ENCODE data around the gene TMEM260. TPM values are rescaled to one million over a fixed set of nuclear protein-coding genes. Genes with fewer than 3 reads are reported as not detected.
"Not testable (repeated sequence)": the region's sequence is repeated elsewhere in the genome, so short reads cannot be mapped to it uniquely, and the experiment has no call there.

TMEM260 gene
- total and polyA plus RNA-seq, 2 donors (not counting 1 experiment from before 2014, with no cell fraction given): 14.3 to 19.3 TPM

DNA sequence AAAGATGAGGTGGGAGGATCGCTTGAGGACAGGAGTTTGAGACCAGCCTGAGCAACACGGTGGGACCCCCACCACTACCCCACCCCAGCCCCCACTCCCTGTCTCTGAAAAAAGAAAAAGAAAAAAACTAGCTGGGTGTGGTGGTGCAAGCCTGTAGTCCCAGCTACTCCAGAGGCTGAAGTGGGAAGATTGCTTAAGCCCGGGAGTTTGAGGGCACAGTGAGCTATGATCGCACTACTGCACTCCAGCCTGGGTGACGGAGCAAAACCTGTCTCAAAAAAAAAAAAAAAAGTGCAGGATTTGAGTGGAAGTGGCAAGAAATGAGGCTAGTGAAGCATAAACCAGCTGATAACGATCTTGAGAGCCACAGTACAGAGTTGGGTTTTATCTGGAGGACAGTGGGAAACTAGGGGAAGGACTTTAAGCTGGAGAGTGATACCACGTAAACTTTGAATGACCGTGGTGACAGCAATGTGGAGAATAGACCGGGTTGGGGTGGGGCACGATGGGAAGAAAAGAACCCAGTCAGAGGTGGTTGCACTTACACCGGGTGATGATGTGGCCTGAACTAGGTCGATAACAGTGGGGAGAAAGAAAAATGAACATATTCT, 85.3 kb downstream of the TMEM260 start:
- Histone ChIP-seq H3K4me2 (ENCODE audit: extremely low read depth, insufficient read depth, low read length) (no peak overlapping the region), H3K4me1 (ENCODE audit: control insufficient read depth, extremely low read depth, insufficient read depth, low read length) (no peaks in the 10 kb centered on the region), H3K9me3 (ENCODE audit: control insufficient read depth, insufficient read depth, low read depth, low read length) (no peaks in the 10 kb centered on the region), H3K79me2 (ENCODE audit: control insufficient read depth, insufficient read depth, low read length) (no peaks in the 10 kb centered on the region), H2AFZ (ENCODE audit: low read length) (no peak overlapping the region), H3K4me3 (replicated peaks in 1 of 4; ENCODE audit: control extremely low read depth in 1 of 4, insufficient read depth in 1 of 4, low read depth in 3 of 4, low read length in 4 of 4) (no peak overlapping the region), H3K36me3 (ENCODE audit: control insufficient read depth, insufficient read depth, low read length) (no peaks in the 10 kb centered on the region), H4K20me1 (ENCODE audit: control insufficient read depth, extremely low read depth, insufficient read depth, low read length) (no peaks in the 10 kb centered on the region), H3K27me3 (ENCODE audit: control insufficient read depth, insufficient read depth, low read length) (no peaks in the 10 kb centered on the region), H3K9ac (ENCODE audit: insufficient read depth, low read length) (no peak overlapping the region), H3K27ac (ENCODE audit: insufficient read depth, low read length) (no peak overlapping the region)
- TF ChIP-seq EZH2 (IDR thresholded peaks at IDR 0.05; ENCODE audit: low read length, missing control alignments): no peak
- TF ChIP-seq, protein P1, sequence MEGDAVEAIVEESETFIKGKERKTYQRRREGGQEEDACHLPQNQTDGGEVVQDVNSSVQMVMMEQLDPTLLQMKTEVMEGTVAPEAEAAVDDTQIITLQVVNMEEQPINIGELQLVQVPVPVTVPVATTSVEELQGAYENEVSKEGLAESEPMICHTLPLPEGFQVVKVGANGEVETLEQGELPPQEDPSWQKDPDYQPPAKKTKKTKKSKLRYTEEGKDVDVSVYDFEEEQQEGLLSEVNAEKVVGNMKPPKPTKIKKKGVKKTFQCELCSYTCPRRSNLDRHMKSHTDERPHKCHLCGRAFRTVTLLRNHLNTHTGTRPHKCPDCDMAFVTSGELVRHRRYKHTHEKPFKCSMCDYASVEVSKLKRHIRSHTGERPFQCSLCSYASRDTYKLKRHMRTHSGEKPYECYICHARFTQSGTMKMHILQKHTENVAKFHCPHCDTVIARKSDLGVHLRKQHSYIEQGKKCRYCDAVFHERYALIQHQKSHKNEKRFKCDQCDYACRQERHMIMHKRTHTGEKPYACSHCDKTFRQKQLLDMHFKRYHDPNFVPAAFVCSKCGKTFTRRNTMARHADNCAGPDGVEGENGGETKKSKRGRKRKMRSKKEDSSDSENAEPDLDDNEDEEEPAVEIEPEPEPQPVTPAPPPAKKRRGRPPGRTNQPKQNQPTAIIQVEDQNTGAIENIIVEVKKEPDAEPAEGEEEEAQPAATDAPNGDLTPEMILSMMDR (conservative IDR thresholded peaks at IDR 0.05 in 1 of 2, IDR thresholded peaks at IDR 0.05 in 1 of 2; ENCODE audit: low read depth in 1 of 2, low read length in 2 of 2): no peak
- DNase-seq (ENCODE audit: low read depth in 2 of 2): no peak

DNA sequence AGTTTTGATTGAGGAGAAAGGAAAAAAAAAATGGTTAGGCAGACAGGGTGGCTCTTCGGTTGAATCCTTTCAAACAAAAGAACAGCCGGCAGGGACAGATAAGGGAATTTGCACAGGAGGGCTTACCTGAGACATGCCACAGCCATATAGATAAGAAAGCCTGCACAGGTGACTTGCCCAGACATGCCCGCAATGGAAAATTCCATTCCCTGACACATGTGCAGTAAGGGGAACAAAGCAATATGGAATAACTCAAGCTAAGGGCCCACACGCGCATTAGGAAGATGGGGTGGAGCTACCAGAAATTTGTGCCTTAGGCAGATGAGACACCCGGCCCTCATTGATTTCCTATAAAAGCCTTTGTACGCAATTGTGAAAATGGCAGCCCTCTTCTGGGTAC, 86.7 kb downstream of the TMEM260 start:
- Histone ChIP-seq H3K4me1 (ENCODE audit: control insufficient read depth, extremely low read depth, insufficient read depth, low read length) (no peaks in the 10 kb centered on the region), H3K4me2 (ENCODE audit: extremely low read depth, insufficient read depth, low read length) (no peak overlapping the region), H3K4me3 (replicated peaks in 1 of 4; ENCODE audit: control extremely low read depth in 1 of 4, insufficient read depth in 1 of 4, low read depth in 3 of 4, low read length in 4 of 4) (no peak overlapping the region)

DNA sequence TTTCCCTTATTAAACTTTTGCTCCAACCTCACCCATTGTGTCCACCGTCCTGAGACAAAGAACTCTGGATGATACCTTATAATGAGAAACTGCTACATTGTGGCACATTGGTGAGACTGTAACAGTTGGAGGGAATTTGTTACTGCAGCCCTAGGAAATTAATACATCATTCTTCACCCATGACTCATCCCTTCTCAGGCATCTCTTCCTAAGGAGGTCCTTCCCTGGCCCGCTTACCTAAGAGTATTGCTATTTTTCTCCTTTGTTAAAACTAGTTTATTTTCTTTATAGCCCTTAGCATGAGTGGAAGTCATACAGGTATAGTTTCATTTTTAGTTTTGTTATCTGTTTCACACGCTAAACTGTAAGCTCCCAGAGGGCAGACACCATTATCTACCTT, 87.1 kb downstream of the TMEM260 start:
- TF ChIP-seq EZH2 (IDR thresholded peaks at IDR 0.05; ENCODE audit: low read length, missing control alignments): no peak
- TF ChIP-seq, protein P1 (conservative IDR thresholded peaks at IDR 0.05 in 1 of 2, IDR thresholded peaks at IDR 0.05 in 1 of 2; ENCODE audit: low read depth in 1 of 2, low read length in 2 of 2): no peak
- no peaks in the 10 kb centered on the region for H3K79me2 ChIP-seq (ENCODE audit: control insufficient read depth, insufficient read depth, low read length)
- no peaks in the 10 kb centered on the region for H3K27me3 ChIP-seq (ENCODE audit: control insufficient read depth, insufficient read depth, low read length)
- no peak overlapping the region for H3K27ac ChIP-seq (ENCODE audit: insufficient read depth, low read length)
- DNase-seq (ENCODE audit: low read depth in 2 of 2): peak; percentile 9 to 83
- no peaks in the 10 kb centered on the region for H3K36me3 ChIP-seq (ENCODE audit: control insufficient read depth, insufficient read depth, low read length)
- H3K4me3 ChIP-seq (replicated peaks in 1 of 4; ENCODE audit: control extremely low read depth in 1 of 4, insufficient read depth in 1 of 4, low read depth in 3 of 4, low read length in 4 of 4): no peak overlapping the region
- H3K9ac ChIP-seq (ENCODE audit: insufficient read depth, low read length): no peak overlapping the region
- no peaks in the 10 kb centered on the region for H3K4me1 ChIP-seq (ENCODE audit: control insufficient read depth, extremely low read depth, insufficient read depth, low read length)
- no peak overlapping the region for H3K4me2 ChIP-seq (ENCODE audit: extremely low read depth, insufficient read depth, low read length)
- H2AFZ ChIP-seq (ENCODE audit: low read length): no peak overlapping the region
- H4K20me1 ChIP-seq (ENCODE audit: control insufficient read depth, extremely low read depth, insufficient read depth, low read length): no peaks in the 10 kb centered on the region
- H3K9me3 ChIP-seq (ENCODE audit: control insufficient read depth, insufficient read depth, low read depth, low read length): no peaks in the 10 kb centered on the region

More for the DNA sequence above, 86.7 kb downstream of the TMEM260 start:
- no peaks in the 10 kb centered on the region for H3K36me3 ChIP-seq (ENCODE audit: control insufficient read depth, insufficient read depth, low read length)
- H3K9ac ChIP-seq (ENCODE audit: insufficient read depth, low read length): no peak overlapping the region
- H3K27me3 ChIP-seq (ENCODE audit: control insufficient read depth, insufficient read depth, low read length): no peaks in the 10 kb centered on the region
- DNase-seq (ENCODE audit: low read depth in 2 of 2): no peak
- no peak overlapping the region for H3K27ac ChIP-seq (ENCODE audit: insufficient read depth, low read length)
- H3K9me3 ChIP-seq (ENCODE audit: control insufficient read depth, insufficient read depth, low read depth, low read length): no peaks in the 10 kb centered on the region
- no peaks in the 10 kb centered on the region for H4K20me1 ChIP-seq (ENCODE audit: control insufficient read depth, extremely low read depth, insufficient read depth, low read length)
- no peak for TF ChIP-seq EZH2 (IDR thresholded peaks at IDR 0.05; ENCODE audit: low read length, missing control alignments)
- H2AFZ ChIP-seq (ENCODE audit: low read length): no peak overlapping the region
- H3K79me2 ChIP-seq (ENCODE audit: control insufficient read depth, insufficient read depth, low read length): no peaks in the 10 kb centered on the region

DNA sequence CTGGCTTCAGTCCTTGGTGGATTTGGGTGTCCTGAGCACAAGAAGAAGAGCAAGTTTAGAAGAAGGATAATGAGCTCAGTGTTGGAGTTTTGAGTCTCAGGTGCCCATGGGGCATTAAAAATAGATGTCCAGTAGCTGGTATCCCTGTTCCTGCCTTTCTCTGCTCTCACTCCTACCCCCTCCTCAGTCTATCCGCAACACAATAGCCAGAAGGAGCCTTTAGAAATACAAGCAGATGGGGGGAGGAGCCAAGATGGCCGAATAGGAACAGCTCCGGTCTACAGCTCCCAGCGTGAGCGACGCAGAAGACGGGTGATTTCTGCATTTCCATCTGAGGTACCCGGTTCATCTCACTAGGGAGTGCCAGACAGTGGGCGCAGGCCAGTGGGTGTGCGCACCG, 87.7 kb downstream of the TMEM260 start:
- H3K4me2 ChIP-seq (ENCODE audit: extremely low read depth, insufficient read depth, low read length): not testable (repeated sequence)

More for the DNA sequence above, 87.7 kb downstream of the TMEM260 start:
- not testable (repeated sequence) for H3K36me3 ChIP-seq (ENCODE audit: control insufficient read depth, insufficient read depth, low read length); H3K4me3 ChIP-seq (replicated peaks in 1 of 4; ENCODE audit: control extremely low read depth in 1 of 4, insufficient read depth in 1 of 4, low read depth in 3 of 4, low read length in 4 of 4); H3K9me3 ChIP-seq (ENCODE audit: control insufficient read depth, insufficient read depth, low read depth, low read length); H3K27me3 ChIP-seq (ENCODE audit: control insufficient read depth, insufficient read depth, low read length); H3K79me2 ChIP-seq (ENCODE audit: control insufficient read depth, insufficient read depth, low read length); DNase-seq (ENCODE audit: low read depth in 2 of 2); H2AFZ ChIP-seq (ENCODE audit: low read length); H3K27ac ChIP-seq (ENCODE audit: insufficient read depth, low read length); H3K4me1 ChIP-seq (ENCODE audit: control insufficient read depth, extremely low read depth, insufficient read depth, low read length); H3K9ac ChIP-seq (ENCODE audit: insufficient read depth, low read length); H4K20me1 ChIP-seq (ENCODE audit: control insufficient read depth, extremely low read depth, insufficient read depth, low read length)
